Fibroblast of villous mesenchyme (primary cell): Measurements from ENCODE around the gene SNRNP25. TPM values are rescaled to one million over a fixed set of nuclear protein-coding genes. Genes with fewer than 3 reads are reported as not detected.
A peak's percentile ranks its signal among the peaks of the same experiment; 100 is the strongest.

Source experiments
- DNase-seq: peaks from one replicate; pipeline ENCODE4 v3.0.0-alpha.2; 2010; ENCODE audit warnings: low read depth
- H3K4me3 ChIP-seq: 2 replicates; pipeline ENCODE4 v1.5.1; 2011; ENCODE audit warnings: low read depth, mild to moderate bottlenecking, low read length
- CTCF ChIP-seq: IDR thresholded peaks from 2 replicates; pipeline ENCODE4 v1.5.1; 2012; ENCODE audit warnings: low read depth, mild to moderate bottlenecking, low read length; ENCODE audit not compliant: insufficient read depth
- total RNA-seq: library from RNA; depleted of rRNA; stranded (reverse); fragments of >200 nt; gene quantifications from 2 replicates; pipeline ENCODE4 v1.2.3, GENCODE V29; 2012

Gene SNRNP25
- total RNA-seq, 1 donor = 22.5 TPM

DNA sequence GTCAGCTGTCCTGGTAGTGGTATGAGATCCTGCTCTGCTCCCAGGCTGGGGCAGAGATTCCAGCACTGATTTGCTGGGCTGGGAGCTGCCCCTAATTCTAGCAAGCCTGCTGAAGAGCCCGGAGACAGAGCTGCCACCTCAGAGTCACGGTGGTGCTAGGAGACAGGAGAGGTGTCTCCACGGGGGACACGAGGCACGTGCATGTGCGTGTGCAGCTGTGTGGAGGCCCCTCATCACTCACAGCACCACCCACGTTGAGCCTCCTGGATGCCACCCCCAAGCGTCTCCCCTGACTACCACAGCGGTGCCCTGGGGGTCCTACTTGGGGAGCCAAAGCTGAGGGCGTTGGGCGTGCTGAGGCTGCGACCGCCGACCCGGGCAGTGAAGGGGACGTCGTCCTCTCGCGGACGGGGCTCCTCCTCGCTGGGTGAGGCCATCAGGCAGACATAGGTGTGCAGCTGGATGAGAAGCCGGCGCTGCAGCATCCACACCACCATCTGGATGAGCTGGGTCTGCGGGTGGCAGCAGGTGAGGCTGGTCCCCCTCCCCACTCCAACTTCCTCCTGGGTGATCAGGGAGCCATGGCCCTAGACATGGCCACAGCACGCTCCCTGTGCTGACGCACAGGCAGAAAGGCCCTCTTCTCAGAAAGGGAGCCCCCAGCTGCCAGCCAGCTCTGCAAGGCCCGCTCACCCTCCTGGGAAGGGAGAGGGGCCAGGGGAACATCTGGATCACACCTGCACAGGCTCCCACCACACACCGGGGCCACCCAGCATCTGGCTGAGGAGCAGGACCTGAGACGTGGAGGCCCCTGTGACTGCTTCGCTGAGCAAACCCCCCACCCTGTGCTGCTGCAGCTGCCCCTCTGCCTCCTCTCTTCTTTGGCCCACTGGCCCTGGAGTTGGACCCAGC is 36.0 kb downstream of the SNRNP25 start:
- TF ChIP-seq CTCF = no peak
- DNase-seq = no peak

GRCh38 chr16:91484-91883 is 37.9 kb downstream of the SNRNP25 start:
- H3K4me3 ChIP-seq = no peak overlapping the region
- TF ChIP-seq CTCF = no peak
- DNase-seq = no peak

More for the DNA sequence above, 36.0 kb downstream of the SNRNP25 start:
- no peak overlapping the region for H3K4me3 ChIP-seq

- no peak overlapping the region for H3K4me3 ChIP-seq
- DNase-seq = no peak
- TF ChIP-seq CTCF = no peak
Observed at GRCh38 chr16:92431-93339, 39.1 kb downstream of the SNRNP25 start.

DNA sequence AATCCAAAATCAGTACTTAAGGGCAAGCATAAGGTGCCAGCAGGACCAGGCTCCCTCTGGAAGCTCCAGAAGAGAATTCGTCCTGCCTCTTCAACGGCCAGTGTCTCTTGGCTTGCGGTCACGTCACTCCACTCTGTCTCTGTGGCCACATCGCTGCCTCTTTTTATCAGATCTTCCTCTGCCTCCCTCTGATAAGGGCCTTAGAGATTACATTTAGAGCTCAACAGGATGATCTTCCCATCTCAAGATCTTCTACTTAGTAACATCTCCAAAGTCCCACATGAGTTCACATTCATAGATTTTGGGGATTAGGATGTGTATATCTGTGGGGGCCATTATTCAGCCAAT is 41.3 kb downstream of the SNRNP25 start:
- no peak for DNase-seq
- no peak for TF ChIP-seq CTCF
- H3K4me3 ChIP-seq = no peak overlapping the region

DNA sequence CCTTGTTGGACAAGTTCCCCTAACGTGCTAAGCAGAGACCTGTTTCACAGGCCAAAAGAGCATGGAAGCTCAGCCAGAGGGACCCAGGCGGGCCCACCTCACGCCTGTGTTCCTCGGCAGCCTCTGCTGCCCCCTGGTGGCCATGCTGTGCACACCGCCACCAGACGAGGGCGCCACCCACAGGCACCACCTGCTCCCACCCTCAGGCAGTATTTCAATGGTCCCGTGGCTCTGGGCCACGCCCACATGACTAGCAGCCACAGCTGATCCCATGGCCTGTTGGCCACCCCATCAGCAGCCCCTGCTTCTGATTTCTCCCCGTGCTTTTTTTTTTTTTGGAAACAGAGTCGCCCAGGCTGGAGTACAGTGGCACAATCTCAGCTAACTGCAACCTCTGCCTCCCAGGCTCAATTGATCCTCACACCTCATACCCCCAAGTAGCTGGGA is 43.3 kb downstream of the SNRNP25 start:
- no peak overlapping the region for H3K4me3 ChIP-seq
- DNase-seq = peak; percentile 90
- peak; percentile 98 for TF ChIP-seq CTCF

DNA sequence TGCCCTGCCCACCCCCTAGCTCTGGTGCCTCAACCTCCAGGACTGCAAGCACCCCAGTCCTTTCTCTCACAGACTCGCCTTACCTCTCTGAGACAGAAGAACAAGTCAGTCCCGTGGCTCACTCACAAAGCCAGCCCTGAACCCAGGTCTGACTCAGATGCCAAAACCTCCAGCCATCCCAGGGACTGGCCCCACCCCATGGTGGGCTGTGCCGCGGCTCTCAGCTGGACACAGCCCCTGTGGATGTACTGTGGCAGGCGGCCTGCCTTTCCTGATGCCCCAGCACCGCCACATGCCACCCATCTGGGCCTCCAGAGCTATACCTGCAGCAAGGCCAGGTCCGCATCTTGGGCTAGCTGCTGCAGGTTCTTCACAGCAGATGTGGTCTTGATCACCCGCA is 44.2 kb downstream of the SNRNP25 start:
- no peak for DNase-seq
- H3K4me3 ChIP-seq = no peak overlapping the region
- no peak for TF ChIP-seq CTCF
